A673 (cell line): Measurements from ENCODE around the gene ANGPTL2.

Source experiments
- EZH2 ChIP-seq: fragments of 200-600 bp; sonication (generic); IDR thresholded peaks from 2 replicates; pipeline ENCODE4 v1.6.1; 2017; ENCODE audit warnings: borderline replicate concordance, low read depth, mild to moderate bottlenecking, mixed read lengths, antibody characterized with exemption, low read length; ENCODE audit not compliant: poor library complexity, severe bottlenecking
- TF ChIP-seq, protein P1 (sequence below): fragments of 300-800, 200-600 bp; sonication (generic); conservative IDR thresholded peaks from 2 replicates; pipeline ENCODE4 v1.5.1; 2017; ENCODE audit warnings: low read depth, mild to moderate bottlenecking, antibody characterized with exemption, low read length, moderate library complexity, mixed read lengths

GRCh38 chr9:127144670-127145445 lies 22.4 kb upstream of the ANGPTL2 start:
- TF ChIP-seq, protein P1, sequence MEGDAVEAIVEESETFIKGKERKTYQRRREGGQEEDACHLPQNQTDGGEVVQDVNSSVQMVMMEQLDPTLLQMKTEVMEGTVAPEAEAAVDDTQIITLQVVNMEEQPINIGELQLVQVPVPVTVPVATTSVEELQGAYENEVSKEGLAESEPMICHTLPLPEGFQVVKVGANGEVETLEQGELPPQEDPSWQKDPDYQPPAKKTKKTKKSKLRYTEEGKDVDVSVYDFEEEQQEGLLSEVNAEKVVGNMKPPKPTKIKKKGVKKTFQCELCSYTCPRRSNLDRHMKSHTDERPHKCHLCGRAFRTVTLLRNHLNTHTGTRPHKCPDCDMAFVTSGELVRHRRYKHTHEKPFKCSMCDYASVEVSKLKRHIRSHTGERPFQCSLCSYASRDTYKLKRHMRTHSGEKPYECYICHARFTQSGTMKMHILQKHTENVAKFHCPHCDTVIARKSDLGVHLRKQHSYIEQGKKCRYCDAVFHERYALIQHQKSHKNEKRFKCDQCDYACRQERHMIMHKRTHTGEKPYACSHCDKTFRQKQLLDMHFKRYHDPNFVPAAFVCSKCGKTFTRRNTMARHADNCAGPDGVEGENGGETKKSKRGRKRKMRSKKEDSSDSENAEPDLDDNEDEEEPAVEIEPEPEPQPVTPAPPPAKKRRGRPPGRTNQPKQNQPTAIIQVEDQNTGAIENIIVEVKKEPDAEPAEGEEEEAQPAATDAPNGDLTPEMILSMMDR = no peak
- TF ChIP-seq EZH2 = no peak
